IMR-90 (cell line): ENCODE measurements around the gene PPIP5K2. TPM values are rescaled to one million over a fixed set of nuclear protein-coding genes. Genes with fewer than 3 reads are reported as not detected.

Experiments
- ATAC-seq: fragments of 200-7000 bp; cut with Tn5 transposase; 2 replicates; pipeline ENCODE4 v1.9.1; 2020; ENCODE audit warnings: low read depth, mild to moderate bottlenecking, moderate library complexity
- BruUV-seq: library from RNA; stranded (reverse); fragments of 400-500 nt; replicated peaks from 2 replicates; lab custom pipeline; 2021; lab: Mats Ljungman, UMichigan
- CTCF ChIA-PET: fragments of 300-600 bp; formaldehyde crosslinking; extraction: SDS; loops from one replicate; lab custom pipeline; 2021; ENCODE audit warnings: antibody characterized with exemption; lab: Yijun Ruan, JAX
- POLR2A ChIA-PET: fragments of 300-600 bp; sonication (Branson Sonifier 250); formaldehyde crosslinking; loops from one replicate; lab custom pipeline; 2022; ENCODE audit warnings: antibody characterized with exemption; ENCODE audit not compliant: unreplicated experiment; lab: Charles Lee
- DNase-seq: peaks from one replicate; pipeline ENCODE4 v3.0.0; 2013
- H2AFZ ChIP-seq: replicated peaks from 2 replicates; pipeline ENCODE3; 2013; ENCODE audit warnings: low read length, mild to moderate bottlenecking; ENCODE audit not compliant: poor library complexity
- H2AK5ac ChIP-seq: 2 replicates; pipeline ENCODE4 v1.6.1; 2013; ENCODE audit warnings: low read depth, low read length, inconsistent platforms
- H2AK9ac ChIP-seq: replicated peaks from 2 replicates; pipeline ENCODE3; 2013; ENCODE audit warnings: mild to moderate bottlenecking, low read depth, low read length, moderate library complexity; ENCODE audit not compliant: poor library complexity
- H2BK120ac ChIP-seq: 2 replicates; pipeline ENCODE4 v1.6.1; 2013; ENCODE audit warnings: low read depth, low read length, inconsistent platforms
- H2BK15ac ChIP-seq: 3 replicates; pipeline ENCODE4 v1.6.1; 2013; ENCODE audit warnings: low read depth, low read length, inconsistent platforms
- H2BK20ac ChIP-seq: 2 replicates; pipeline ENCODE4 v1.6.1; 2013; ENCODE audit warnings: low read depth, mild to moderate bottlenecking, inconsistent platforms, low read length, moderate library complexity
- H2BK5ac ChIP-seq: 2 replicates; pipeline ENCODE4 v1.6.1; 2013; ENCODE audit warnings: mild to moderate bottlenecking, low read depth, low read length, inconsistent platforms; ENCODE audit not compliant: poor library complexity, severe bottlenecking
- H3K14ac ChIP-seq: replicated peaks from 2 replicates; pipeline ENCODE4 v1.6.1; 2013; ENCODE audit warnings: low read depth, low read length, inconsistent platforms
- H3K18ac ChIP-seq: 2 replicates; pipeline ENCODE4 v1.6.1; 2013; ENCODE audit warnings: low read depth, low read length, control low read depth
- H3K23ac ChIP-seq: 2 replicates; pipeline ENCODE4 v1.6.1; 2013; ENCODE audit warnings: low read depth, low read length, inconsistent platforms
- H3K27ac ChIP-seq: 2 replicates; pipeline ENCODE4 v1.5.1; 2013; ENCODE audit warnings: mild to moderate bottlenecking, control low read depth, low read length; ENCODE audit not compliant: insufficient read depth
- H3K27me3 ChIP-seq: 2 replicates; pipeline ENCODE4 v1.6.1; 2013; ENCODE audit warnings: low read length; ENCODE audit not compliant: control insufficient read depth, insufficient read depth
- H3K36me3 ChIP-seq: 2 replicates; pipeline ENCODE4 v1.6.1; 2013; ENCODE audit warnings: low read length, mixed read lengths; ENCODE audit not compliant: control insufficient read depth, insufficient read depth
- H3K4ac ChIP-seq: 2 replicates; pipeline ENCODE4 v1.6.1; 2013; ENCODE audit warnings: low read depth, low read length, inconsistent platforms
- H3K4me1 ChIP-seq: 2 replicates; pipeline ENCODE4 v1.6.1; 2013; ENCODE audit warnings: low read length, mixed read lengths; ENCODE audit not compliant: control insufficient read depth, insufficient read depth
- H3K4me2 ChIP-seq: 2 replicates; pipeline ENCODE4 v1.6.1; 2013; ENCODE audit warnings: low read depth, mild to moderate bottlenecking, control low read depth, low read length, moderate library complexity
- H3K4me3 ChIP-seq: 2 replicates; pipeline ENCODE4 v1.5.1; 2013; ENCODE audit warnings: low read depth, mild to moderate bottlenecking, control low read depth, low read length, moderate library complexity; ENCODE audit not compliant: insufficient read depth
- H3K56ac ChIP-seq: 2 replicates; pipeline ENCODE4 v1.6.1; 2013; ENCODE audit warnings: low read length, inconsistent platforms; ENCODE audit not compliant: insufficient read depth; ENCODE audit errors: extremely low read depth
- H3K79me1 ChIP-seq, 2 experiments: 2 replicates each; pipeline ENCODE4 v1.6.1; 2013; ENCODE audit warnings: low read length in 2 of 2, inconsistent platforms in 1 of 2, low read depth in 1 of 2
- H3K9ac ChIP-seq: 2 replicates; pipeline ENCODE4 v1.6.1; 2013; ENCODE audit warnings: low read depth, low read length, control low read depth
- H3K9me1 ChIP-seq: 2 replicates; pipeline ENCODE4 v1.6.1; 2013; ENCODE audit warnings: low read length, inconsistent platforms; ENCODE audit not compliant: insufficient read depth
- H3K9me3 ChIP-seq: 2 replicates; pipeline ENCODE4 v1.6.1; 2013; ENCODE audit warnings: low read length; ENCODE audit not compliant: control insufficient read depth, insufficient read depth
- H4K20me1 ChIP-seq: 2 replicates; pipeline ENCODE4 v1.6.1; 2013; ENCODE audit warnings: low read length, inconsistent platforms; ENCODE audit not compliant: insufficient read depth
- H4K5ac ChIP-seq: 2 replicates; pipeline ENCODE4 v1.6.1; 2013; ENCODE audit warnings: mild to moderate bottlenecking, low read depth, low read length, control low read depth
- H4K8ac ChIP-seq, 2 experiments: 2 replicates each; pipeline ENCODE4 v1.6.1; 2013; ENCODE audit warnings: low read depth in 2 of 2, low read length in 2 of 2, control low read depth in 1 of 2, inconsistent platforms in 1 of 2
- H4K91ac ChIP-seq: 2 replicates; pipeline ENCODE4 v1.6.1; 2013; ENCODE audit warnings: low read depth, low read length, inconsistent platforms; ENCODE audit not compliant: insufficient read depth
- CEBPB ChIP-seq: IDR thresholded peaks from 2 replicates; pipeline ENCODE4 v1.6.1; 2012; ENCODE audit warnings: low read depth, low read length, improper control_type of control experiment
- CHD1 ChIP-seq: IDR thresholded peaks from 2 replicates; pipeline ENCODE4 v1.6.1; 2012; ENCODE audit warnings: low read depth, low read length, improper control_type of control experiment
- MXI1 ChIP-seq: IDR thresholded peaks from 2 replicates; pipeline ENCODE4 v1.6.1; 2012; ENCODE audit warnings: low read depth, mild to moderate bottlenecking, low read length, moderate library complexity, borderline replicate concordance
- RFX5 ChIP-seq: IDR thresholded peaks from 2 replicates; pipeline ENCODE4 v1.8.0; 2012; ENCODE audit warnings: low read depth, mild to moderate bottlenecking, low read length, moderate library complexity
- WGBS, 2 experiments: methylation state at CpG; one replicate each; pipeline versions ENCODE4 v1.1.5 to v1.1.7; 2013; ENCODE audit warnings: missing lambda C conversion rate in 2 of 2; ENCODE audit not compliant: insufficient read length in 1 of 2; ENCODE audit errors: extremely low coverage in 2 of 2; 5-methylcytosine and 5-hydroxymethylcytosine counted together
- dilution Hi-C: fragments of 300-500 bp; cut with HindIII; formaldehyde crosslinking; loops from one replicate; pipeline ENCODE4 v1.14.3; 2018; ENCODE audit warnings: low sequenced_read_pairs; ENCODE audit not compliant: unreplicated experiment
- in situ Hi-C: fragments of 300-500 bp; cut with MboI; formaldehyde crosslinking; loops from 3 replicates; pipeline ENCODE4 v1.14.3; 2019; ENCODE audit warnings: low sequenced_read_pairs, inconsistent platforms, mixed read lengths
- intact Hi-C: fragments of 100-400 bp; cut with micrococcal nuclease; formaldehyde crosslinking; loops from 2 replicates; pipeline ENCODE4 v1.10.0; 2022
- polyA plus RNA-seq, 3 experiments: library from polyadenylated mRNA; depleted of rRNA; stranded (reverse); fragments of >200 nt; gene quantifications; 2 replicates each; pipeline ENCODE4 v1.2.3, GENCODE V29; 2012; ENCODE audit warnings: low replicate concordance in 1 of 3
- total RNA-seq: library from RNA; depleted of rRNA; stranded (reverse); fragments of >200 nt; gene quantifications from 2 replicates; pipeline ENCODE4 v1.2.3, GENCODE V29; 2012

Gene PPIP5K2
- total and polyA plus RNA-seq, 2 of the 4 experiments (the other 2 are of a cell fraction): 32.4 to 67.6 TPM

DNA sequence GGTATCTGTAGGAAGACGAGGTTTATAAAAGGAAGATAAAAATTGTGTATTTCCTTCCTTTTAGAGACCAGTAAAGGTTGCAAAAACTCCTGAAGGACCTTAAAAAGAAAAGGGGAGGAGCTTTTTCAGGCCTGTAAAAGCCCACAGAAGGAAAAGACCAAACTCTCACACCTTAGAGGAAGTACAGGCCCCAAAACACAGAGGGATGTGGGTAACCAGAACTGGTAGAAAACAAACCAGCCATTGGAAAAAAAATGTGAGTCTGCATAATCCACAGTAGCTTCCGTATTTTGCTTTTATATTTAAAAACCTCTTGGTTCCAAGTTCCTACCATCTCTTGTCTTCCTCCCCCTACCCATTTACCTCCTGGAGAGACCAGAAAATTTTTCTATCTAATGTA lies 8.6 kb upstream of the PPIP5K2 start:
- peaks cover 13 to 16% of the 10 kb centered on the region in 2 experiments for H3K79me1 ChIP-seq
- H2AK9ac ChIP-seq: no peak overlapping the region
- H3K9me1 ChIP-seq: no peaks in the 10 kb centered on the region
- no CpG with 5 or more reads among the region's 2 CpGs for WGBS, 2 experiments
- dilution Hi-C loops (no loop called here), in situ Hi-C loops (no loop called here), intact Hi-C loops (no loop called here)
- no peak overlapping the region for H3K4ac ChIP-seq
- no peak overlapping the region for H2AK5ac ChIP-seq
- H3K4me3 ChIP-seq: no peak overlapping the region
- no peak overlapping the region for H2AFZ ChIP-seq
- H3K36me3 ChIP-seq: no peaks in the 10 kb centered on the region
- no peaks in the 10 kb centered on the region for H3K27me3 ChIP-seq
- no peak overlapping the region for H4K5ac ChIP-seq
- H3K14ac ChIP-seq: no peak overlapping the region
- TF ChIP-seq CEBPB (no peak), CHD1 (no peak), RFX5 (no peak), MXI1 (no peak)
- no peak overlapping the region for H4K8ac ChIP-seq
- H4K91ac ChIP-seq: no peak overlapping the region
- DNase-seq (no peak), ATAC-seq (no peak)
- H4K20me1 ChIP-seq: no peaks in the 10 kb centered on the region
- no peak overlapping the region for H3K56ac ChIP-seq
- H3K4me1 ChIP-seq: no peaks in the 10 kb centered on the region
- no peak overlapping the region for H3K4me2 ChIP-seq
- no peak overlapping the region for H3K18ac ChIP-seq
- no TSS peak for BruUV-seq
- H2BK120ac ChIP-seq: no peak overlapping the region
- ChIA-PET POLR2A (no interaction called here), CTCF (no interaction called here)
- no peaks in the 10 kb centered on the region for H3K9me3 ChIP-seq
- H2BK15ac ChIP-seq: no peak overlapping the region
- H2BK5ac ChIP-seq: no peak overlapping the region
- H3K9ac ChIP-seq: no peak overlapping the region
- H3K27ac ChIP-seq: no peak overlapping the region
- no peak overlapping the region for H3K23ac ChIP-seq
- no peak overlapping the region for H2BK20ac ChIP-seq
